Thyroid gland (tissue), 4 donors: ENCODE measurements around the gene APOBEC2.

ENCODE experiments used
- POLR2A ChIP-seq, 2 donors: fragments of 450-650 bp; IDR thresholded peaks; one replicate each; pipeline ENCODE4 v1.6.1; 2017; ENCODE audit warnings: antibody characterized with exemption in 2 of 2, mild to moderate bottlenecking in 2 of 2, moderate library complexity in 1 of 2
- TF ChIP-seq, protein P1 (sequence below), 6 experiments: fragments of 200-600 bp in 3 of 6; fragments of 450-650 bp in 3 of 6; sonication (generic) in 3 of 6; IDR thresholded peaks; one replicate each; pipeline ENCODE4 v1.5.1; 2016 to 2019; ENCODE audit warnings: antibody characterized with exemption in 6 of 6, mild to moderate bottlenecking in 2 of 6, inconsistent platforms in 1 of 6, moderate library complexity in 1 of 6

DNA sequence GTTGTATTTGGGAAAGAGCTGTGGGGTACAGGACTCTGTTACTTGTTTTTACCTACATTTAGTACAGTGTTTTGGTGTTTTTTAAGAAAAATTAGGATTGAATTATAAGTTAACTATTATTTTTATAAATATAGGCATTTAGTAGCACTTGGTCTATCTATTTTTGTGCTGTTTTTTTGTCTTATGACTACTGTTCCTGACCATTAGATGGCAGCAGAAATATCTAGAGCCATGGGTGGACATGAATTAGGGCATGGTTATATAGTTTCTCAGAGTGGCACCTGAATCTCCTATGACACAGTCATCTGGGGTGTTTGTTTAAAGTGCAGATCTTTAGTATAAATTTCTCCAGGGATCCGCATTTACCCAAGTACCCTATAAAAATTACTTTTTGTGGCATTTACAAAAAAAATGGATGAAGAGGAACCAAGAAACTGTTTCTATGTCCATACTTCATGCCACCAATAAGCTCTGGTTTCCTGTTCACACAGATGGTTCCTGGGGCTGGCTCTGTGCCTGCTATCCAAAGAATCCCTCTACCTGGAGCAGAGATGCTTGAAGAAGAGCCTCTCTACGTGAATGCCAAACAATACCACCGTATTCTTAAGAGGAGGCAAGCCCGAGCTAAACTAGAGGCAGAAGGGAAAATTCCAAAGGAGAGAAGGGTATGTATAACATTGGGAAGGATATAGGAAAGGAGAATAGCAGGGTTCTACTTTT lies 39.6 kb downstream of the APOBEC2 start:
- no peak for TF ChIP-seq POLR2A (IDR thresholded peaks at IDR 0.05)
- TF ChIP-seq, protein P1, sequence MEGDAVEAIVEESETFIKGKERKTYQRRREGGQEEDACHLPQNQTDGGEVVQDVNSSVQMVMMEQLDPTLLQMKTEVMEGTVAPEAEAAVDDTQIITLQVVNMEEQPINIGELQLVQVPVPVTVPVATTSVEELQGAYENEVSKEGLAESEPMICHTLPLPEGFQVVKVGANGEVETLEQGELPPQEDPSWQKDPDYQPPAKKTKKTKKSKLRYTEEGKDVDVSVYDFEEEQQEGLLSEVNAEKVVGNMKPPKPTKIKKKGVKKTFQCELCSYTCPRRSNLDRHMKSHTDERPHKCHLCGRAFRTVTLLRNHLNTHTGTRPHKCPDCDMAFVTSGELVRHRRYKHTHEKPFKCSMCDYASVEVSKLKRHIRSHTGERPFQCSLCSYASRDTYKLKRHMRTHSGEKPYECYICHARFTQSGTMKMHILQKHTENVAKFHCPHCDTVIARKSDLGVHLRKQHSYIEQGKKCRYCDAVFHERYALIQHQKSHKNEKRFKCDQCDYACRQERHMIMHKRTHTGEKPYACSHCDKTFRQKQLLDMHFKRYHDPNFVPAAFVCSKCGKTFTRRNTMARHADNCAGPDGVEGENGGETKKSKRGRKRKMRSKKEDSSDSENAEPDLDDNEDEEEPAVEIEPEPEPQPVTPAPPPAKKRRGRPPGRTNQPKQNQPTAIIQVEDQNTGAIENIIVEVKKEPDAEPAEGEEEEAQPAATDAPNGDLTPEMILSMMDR (IDR thresholded peaks at IDR 0.05), result peak in 3 of 6 experiments; percentile 24 to 35 (median 35)
